ENCODE measurements around the gene SPEM3. TPM values are rescaled to one million over a fixed set of nuclear protein-coding genes. Genes with fewer than 3 reads are reported as not detected.

The SPEM3 gene
- polyA plus RNA-seq, 1 experiment: not detected

- H3K27me3 ChIP-seq (ENCODE audit: control insufficient read depth, insufficient read depth, low read length): no peaks in the 10 kb centered on the region
- no peak overlapping the region for H3K4me3 ChIP-seq (ENCODE audit: low read depth, low read length)
- CTCF ChIA-PET: no interaction called here
- no peak for TF ChIP-seq CTCF (IDR thresholded peaks at IDR 0.05; ENCODE audit: low read depth, low read length)
- POLR2A ChIA-PET: no interaction called here
- H3K27ac ChIP-seq (ENCODE audit: low read depth, low read length): no peak overlapping the region
- H3K9me3 ChIP-seq (ENCODE audit: control insufficient read depth, insufficient read depth, low read length): no peaks in the 10 kb centered on the region; the same call in 1 of the 2 replicates
- no peak for DNase-seq (ENCODE audit: low read depth, low spot score)
Observed at GRCh38 chr17:7409716-7410115, 18.9 kb upstream of the SPEM3 start.

GRCh38 chr17:7410634-7411426 lies 17.8 kb upstream of the SPEM3 start:
- no peak overlapping the region for H3K27ac ChIP-seq (ENCODE audit: low read depth, low read length)
- TF ChIP-seq CTCF (IDR thresholded peaks at IDR 0.05; ENCODE audit: low read depth, low read length): no peak
- no peaks in the 10 kb centered on the region; the same call in 1 of the 2 replicates for H3K9me3 ChIP-seq (ENCODE audit: control insufficient read depth, insufficient read depth, low read length)
- DNase-seq (ENCODE audit: low read depth, low spot score): no peak
- ChIA-PET CTCF (no interaction called here), POLR2A (no interaction called here)
- no peaks in the 10 kb centered on the region for H3K27me3 ChIP-seq (ENCODE audit: control insufficient read depth, insufficient read depth, low read length)
- no peak overlapping the region for H3K4me3 ChIP-seq (ENCODE audit: low read depth, low read length)

- no peak for TF ChIP-seq CTCF (IDR thresholded peaks at IDR 0.05; ENCODE audit: low read depth, low read length)
- ChIA-PET POLR2A (no interaction called here), CTCF (no interaction called here)
Observed at GRCh38 chr17:7411427-7411750, 17.3 kb upstream of the SPEM3 start.

GRCh38 chr17:7413346-7413985 lies 15.2 kb upstream of the SPEM3 start:
- no peak overlapping the region for H3K27ac ChIP-seq (ENCODE audit: low read depth, low read length)
- H3K4me3 ChIP-seq (ENCODE audit: low read depth, low read length): no peak overlapping the region
- ChIA-PET POLR2A (interaction anchor here (1.4 kb wide), 1 partner anchor 10 kb away, joined by 3 read pairs; the partner anchor contains the start of gene TMEM256), CTCF (no interaction called here)
- no peaks in the 10 kb centered on the region; the same call in 1 of the 2 replicates for H3K9me3 ChIP-seq (ENCODE audit: control insufficient read depth, insufficient read depth, low read length)
- TF ChIP-seq CTCF (IDR thresholded peaks at IDR 0.05; ENCODE audit: low read depth, low read length): no peak
- no peaks in the 10 kb centered on the region for H3K27me3 ChIP-seq (ENCODE audit: control insufficient read depth, insufficient read depth, low read length)
- DNase-seq (ENCODE audit: low read depth, low spot score): no peak

More at GRCh38 chr17:7411427-7411750, 17.3 kb upstream of the SPEM3 start:
- DNase-seq (ENCODE audit: low read depth, low spot score): no peak
- H3K27ac ChIP-seq (ENCODE audit: low read depth, low read length): no peak overlapping the region
- H3K4me3 ChIP-seq (ENCODE audit: low read depth, low read length): no peak overlapping the region
- H3K27me3 ChIP-seq (ENCODE audit: control insufficient read depth, insufficient read depth, low read length): no peaks in the 10 kb centered on the region
- no peaks in the 10 kb centered on the region; the same call in 1 of the 2 replicates for H3K9me3 ChIP-seq (ENCODE audit: control insufficient read depth, insufficient read depth, low read length)

- TF ChIP-seq CTCF (IDR thresholded peaks at IDR 0.05; ENCODE audit: low read depth, low read length): no peak
- ChIA-PET CTCF (interaction anchor here (0.8 kb wide), 1 partner anchor 7 kb away, joined by 3 read pairs; no protein-coding TSS in a partner anchor), POLR2A (no interaction called here)
- no peak for DNase-seq (ENCODE audit: low read depth, low spot score)
- no peak overlapping the region for H3K4me3 ChIP-seq (ENCODE audit: low read depth, low read length)
- H3K9me3 ChIP-seq (ENCODE audit: control insufficient read depth, insufficient read depth, low read length): no peaks in the 10 kb centered on the region; the same call in 1 of the 2 replicates
- H3K27ac ChIP-seq (ENCODE audit: low read depth, low read length): no peak overlapping the region
- H3K27me3 ChIP-seq (ENCODE audit: control insufficient read depth, insufficient read depth, low read length): no peaks in the 10 kb centered on the region
Observed at GRCh38 chr17:7414837-7415236, 13.8 kb upstream of the SPEM3 start.

Measured in AG04450 (cell line).